HG02973 (cell line): ENCODE data around the gene SUFU.

Experiments
- ATAC-seq: cut with Tn5 transposase; IDR thresholded peaks from one replicate; pipeline ENCODE4 v1.9.1; 2021; ENCODE audit warnings: moderate library complexity; ENCODE audit not compliant: unreplicated experiment

The SUFU gene

DNA sequence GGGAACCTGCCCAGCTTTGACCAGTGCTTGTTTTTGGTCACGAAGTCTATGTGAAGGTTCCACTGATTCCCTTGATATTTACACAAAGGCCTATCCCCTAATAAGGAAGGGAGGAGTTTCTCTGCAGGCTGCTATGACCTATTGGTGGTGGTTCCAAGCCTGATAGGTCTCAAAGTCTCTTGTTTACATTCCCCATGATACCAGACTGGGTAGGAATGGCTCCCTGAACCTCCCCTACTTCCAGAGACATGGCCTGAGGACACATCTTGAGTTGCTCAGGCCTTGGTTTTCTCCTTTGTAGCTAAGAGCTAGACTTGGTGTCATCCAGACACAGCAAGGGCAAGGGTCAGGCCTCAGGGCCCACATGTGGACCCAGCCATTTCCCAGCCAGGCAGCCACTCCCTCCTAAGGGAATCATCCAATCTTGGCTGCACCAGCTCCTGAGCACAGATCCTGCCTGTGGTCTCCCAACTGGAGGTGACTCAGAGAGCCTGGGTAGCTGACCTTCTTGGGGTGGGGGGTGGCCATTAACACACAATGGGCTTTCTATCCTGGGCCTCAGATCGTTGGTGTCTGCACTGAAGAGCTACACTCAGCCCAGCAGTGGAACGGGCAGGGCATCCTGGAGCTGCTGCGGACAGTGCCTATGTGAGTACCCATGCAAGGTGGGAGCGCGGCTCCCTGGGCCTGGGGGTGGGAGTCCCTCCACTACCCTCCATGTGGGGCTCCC, 89.5 kb downstream of the SUFU start:
- no peak for ATAC-seq

DNA sequence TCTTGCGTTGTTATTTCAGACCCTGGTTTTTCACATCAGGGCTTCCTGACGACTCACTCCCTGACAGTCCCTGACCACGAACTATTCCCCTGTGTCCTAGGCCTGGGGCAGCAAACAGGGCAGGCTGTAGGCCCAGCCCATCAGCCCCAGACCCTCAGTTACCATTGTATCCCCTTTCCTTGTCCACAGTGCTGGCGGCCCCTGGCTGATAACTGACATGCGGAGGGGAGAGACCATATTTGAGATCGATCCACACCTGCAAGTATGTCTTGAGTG, 90.0 kb downstream of the SUFU start:
- ATAC-seq: no peak

DNA sequence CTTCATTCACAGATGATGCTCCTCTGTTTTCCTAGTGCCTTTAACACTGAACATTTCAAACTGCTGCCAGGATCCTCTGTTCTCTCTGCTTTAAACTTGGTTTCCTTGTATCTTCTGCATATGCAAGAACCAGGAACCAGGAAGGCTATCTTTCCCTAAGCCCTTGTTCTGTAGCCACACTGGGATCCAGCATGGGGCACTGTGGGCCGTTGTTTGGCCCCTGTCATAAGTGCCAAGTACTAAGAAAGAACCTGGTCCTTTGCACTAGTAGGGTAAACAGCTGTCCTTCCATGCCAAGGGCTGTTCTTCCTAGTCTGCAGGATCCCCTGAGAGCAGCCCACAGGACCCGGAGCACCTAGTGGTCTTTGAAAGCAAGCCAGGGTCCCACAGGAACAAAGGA, 91.5 kb downstream of the SUFU start:
- no peak for ATAC-seq

DNA sequence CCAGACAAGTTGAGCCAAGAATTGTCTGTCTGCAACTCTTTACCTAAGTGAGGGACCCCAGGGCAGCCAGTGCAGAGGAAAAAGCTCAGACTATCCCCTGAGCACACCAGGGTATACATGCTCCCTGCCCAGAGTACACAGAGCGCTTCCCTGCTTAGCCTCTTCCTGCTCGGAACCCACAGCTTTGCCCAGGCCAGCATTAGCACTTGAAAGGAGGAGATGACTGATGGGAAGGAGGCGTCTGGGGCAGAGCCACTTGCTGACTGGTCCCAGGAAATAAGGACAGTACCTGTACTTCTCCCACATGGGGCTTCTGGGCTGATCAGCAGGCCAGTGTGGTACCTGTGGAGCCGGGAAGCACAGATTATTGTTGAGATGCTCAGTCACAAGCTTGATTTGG, 92.1 kb downstream of the SUFU start:
- no peak for ATAC-seq

DNA sequence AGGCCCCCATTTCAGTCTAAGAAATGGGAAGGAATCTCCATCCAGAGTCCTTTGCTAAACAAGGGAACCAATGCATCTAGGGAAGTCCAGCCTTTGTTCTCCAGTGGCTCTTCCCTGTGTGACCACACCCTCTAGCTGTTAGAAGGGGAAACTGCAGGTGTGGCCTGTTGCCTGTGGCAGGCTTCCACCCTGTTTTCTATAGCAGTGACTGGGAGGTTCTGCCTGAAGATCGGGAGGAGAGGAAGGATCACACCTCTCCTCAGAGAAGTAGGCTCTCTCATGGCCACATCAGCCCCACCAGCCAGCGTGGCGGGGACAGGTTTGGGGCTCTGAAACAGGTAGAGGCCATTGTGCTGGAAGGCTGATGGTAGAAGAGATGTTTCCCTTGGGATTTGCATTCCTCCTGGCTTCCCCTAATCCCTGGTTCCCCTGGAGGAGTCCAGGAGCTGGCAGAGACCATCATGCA, 92.8 kb downstream of the SUFU start:
- ATAC-seq: no peak

DNA sequence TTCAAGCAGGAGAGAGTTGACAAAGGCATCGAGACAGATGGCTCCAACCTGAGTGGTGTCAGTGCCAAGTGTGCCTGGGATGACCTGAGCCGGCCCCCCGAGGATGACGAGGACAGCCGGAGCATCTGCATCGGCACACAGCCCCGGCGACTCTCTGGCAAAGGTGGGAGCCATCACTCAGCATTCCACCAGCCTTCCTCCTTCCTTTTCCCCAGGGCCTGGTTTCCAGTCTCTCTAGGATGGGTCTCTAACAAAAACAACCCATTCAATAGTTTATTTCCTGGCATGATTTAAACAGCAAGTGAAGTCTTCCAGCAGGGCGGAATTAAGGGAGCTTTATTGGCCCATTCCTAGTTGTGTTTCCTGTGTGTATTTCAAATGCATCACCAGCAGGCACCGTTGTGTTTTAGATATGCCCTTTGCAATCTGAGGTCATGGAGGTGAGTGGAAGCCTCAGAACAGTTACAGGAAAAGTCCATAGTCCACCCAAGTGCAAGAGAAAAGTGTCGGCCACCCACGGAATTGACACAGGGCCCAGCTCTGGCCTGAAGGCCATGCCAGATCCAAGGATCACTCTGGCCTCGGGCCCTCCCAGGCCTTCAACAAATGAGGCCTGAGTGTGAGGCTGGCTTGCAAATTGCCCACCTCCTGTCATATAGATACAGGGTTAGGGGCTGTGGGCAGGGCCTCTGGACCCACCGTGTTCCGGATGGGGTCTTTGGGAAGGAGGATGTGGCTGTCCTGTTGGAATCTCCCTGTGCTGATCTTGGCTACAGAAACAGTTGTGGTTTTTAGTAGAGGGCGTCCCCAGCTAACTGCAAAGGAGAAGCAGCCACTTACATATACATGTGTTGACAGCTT, 93.6 kb downstream of the SUFU start:
- no peak for ATAC-seq

DNA sequence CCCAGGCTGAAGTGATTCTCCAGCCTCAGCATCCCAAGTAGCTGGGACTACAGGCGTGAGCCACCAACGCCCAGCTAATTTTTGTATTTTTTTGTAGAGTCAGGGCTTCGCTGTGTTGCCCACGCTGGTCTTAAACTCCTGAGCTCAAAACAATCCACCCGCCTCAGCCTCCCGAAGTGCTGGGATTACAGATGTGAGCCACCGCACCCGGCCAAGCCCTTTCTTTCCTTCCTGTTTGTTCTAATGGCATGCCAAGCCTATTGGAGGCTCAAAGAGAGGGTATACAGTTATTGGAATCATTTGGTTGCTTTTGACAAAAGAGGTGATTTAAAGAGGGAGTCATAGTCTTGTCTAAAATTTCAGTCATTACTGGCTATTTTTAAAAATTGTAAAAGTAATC, 94.5 kb downstream of the SUFU start:
- ATAC-seq: no peak

DNA sequence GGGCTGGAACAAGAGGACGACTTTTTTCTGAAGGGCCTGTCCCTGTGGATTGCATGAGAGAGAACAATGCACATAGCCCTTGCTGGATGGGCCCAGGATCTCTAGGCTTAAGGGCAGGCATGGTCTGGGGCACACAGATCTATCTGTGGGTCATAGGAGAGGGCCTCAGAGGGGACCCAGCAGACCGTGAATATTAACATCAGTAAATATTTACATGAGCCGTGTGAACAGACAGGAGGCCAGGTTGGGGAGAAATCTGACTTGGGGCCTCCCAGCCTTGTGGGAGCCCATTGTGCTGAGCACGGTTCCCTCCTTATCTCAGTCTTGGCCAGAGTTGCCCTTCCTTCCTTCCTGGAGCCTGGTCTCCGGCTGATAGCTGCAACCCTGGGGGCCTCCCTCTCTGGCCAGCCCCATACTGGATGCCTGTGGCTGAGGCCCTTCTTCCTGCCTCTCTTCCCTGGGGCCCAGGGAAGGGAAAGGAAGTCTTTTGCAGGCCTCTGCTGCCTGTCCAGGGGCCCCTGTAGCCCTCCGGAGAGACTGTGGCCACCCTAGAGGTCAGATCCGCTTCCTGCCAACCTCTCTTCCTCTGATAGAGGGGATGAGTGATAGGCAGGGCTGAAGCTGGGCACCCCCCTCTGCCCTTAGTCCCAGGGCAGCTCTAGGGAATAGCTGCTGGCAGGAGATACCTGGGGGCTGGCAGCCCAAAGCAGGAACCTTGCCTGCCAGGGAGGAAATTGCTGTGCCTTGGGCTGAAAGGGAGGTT, 96.0 kb downstream of the SUFU start:
- no peak for ATAC-seq

DNA sequence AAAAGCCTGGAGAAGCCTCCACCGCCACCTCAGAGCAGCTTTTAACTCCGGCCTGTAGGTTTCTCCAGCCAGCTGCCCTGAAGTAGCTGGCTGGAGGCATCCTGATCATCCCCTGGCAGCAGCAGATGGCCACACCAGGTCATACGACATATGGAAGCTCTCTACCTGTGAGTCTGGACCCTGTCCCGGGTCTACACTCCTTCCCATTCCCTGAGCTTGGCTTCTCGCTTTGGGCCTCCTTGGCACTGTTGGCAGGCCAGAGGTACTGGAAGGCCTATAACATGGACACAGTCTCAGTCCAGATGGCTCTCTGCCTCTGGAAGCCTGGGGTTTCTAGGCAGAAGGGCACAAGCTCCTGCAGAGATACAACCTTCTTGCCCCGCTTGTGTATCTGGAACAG, 97.0 kb downstream of the SUFU start:
- no peak for ATAC-seq

DNA sequence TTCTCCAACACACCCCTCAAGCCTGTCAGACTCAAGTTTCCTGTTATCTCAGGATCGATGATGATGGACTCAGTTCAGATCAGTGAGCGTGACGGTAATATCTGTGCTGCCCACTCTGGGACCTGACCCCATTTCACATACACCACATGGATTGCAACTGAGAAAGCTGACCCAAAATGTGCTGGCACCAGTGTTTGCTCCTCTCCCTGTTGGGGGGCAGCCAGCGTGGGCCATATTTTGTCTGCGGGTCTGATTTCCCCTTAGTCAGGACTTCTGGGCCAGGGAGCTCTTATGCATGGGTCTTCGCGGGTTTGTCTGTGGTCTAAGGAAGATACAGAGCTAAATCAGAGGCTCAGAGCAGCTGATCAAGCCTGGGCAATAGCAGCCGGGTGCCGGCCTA, 97.9 kb downstream of the SUFU start:
- ATAC-seq: no peak

DNA sequence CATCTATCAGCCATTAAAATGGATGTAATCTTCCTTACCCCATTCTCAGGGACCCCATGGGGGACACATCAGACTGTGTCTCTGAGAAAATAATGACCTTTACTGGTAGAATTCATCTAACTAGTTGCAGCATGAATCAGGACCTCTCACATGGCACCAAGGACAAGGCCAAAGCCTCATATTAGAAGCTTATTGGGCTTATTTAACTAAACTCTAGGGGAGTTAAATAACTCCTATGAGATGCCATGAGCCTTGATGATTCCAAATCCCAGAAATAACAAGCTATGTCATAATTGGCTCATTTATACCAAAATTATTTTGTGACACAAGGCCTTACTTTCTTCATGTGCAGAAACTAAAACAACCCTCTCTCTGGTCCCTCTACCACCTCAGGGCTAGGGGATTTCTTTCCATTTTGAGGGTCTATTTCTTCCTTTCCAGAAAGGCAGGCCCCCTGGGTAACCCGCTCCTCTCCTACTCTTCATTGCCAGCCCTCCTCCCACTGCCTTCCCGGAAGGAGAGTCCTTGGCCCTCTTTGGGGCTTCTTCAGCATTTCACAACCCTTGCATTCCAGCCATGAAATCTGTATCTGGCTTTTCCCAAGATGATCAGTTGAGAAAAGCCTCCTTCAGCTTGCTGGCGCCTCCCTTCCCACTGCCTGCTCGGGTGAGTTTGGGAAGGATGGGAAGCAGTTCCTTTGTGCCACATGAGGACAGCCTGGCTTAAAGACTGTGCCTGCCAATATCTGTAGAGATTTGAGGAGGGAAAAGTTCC, 98.7 kb downstream of the SUFU start:
- ATAC-seq: no peak

DNA sequence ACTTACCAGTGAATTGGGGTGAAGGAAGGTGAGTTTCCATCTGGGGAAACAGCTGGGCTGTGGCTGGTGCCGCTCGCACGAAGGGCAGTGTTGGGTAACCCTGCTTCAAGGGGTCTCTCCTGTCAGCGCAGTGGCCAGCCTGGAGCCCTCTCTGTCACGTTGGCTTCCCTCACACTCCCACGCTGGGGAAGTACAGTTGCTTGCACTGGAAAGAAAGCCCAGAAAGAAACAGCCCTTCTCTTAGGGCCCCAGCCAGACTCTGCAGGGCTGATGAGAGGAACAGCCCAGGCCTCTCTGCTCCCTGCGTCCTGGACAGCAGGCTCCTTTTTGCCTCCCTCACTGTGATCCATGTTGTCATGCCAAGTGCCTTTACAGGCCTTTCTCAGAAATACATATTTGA, 100.2 kb downstream of the SUFU start:
- ATAC-seq: no peak

DNA sequence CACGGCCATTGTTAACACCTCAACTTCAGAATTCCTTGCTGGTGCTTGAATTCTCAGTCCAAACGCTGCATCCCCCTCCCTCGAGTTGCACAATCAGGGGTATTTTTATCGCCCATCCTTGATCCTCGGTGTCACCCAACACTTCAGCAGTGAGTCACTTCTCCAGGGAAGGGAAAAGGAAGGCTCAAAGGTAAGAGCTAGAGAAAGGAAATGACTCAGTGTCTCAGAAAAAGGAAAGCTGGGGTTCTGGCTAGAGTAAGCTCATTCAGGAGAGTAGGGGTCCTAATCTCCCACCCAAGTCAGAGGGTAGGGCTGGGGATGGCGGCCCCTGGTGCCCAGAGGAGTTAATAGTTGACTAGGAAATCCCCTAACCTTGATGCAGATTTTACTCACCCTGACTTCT, 100.7 kb downstream of the SUFU start:
- no peak for ATAC-seq

DNA sequence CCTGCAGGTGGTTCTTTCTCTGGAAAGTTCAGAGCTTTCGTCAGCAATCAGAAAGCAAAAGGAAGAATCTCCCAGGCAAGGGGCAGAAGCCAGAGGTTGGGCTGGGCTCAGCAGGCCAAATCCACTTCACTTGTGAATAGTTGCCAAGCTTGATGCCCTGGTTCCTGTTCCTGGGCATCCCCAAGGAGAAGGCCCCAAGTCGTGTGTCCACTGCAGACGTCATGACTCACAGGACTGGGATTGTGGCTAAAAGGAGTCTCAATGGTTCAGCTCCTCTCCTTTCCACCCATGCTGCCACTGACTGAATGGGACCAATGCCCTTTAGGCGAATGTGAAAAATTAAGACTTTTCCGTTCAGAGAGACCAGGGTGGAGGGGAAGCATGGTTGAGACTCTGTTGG, 101.9 kb downstream of the SUFU start:
- ATAC-seq: no peak

DNA sequence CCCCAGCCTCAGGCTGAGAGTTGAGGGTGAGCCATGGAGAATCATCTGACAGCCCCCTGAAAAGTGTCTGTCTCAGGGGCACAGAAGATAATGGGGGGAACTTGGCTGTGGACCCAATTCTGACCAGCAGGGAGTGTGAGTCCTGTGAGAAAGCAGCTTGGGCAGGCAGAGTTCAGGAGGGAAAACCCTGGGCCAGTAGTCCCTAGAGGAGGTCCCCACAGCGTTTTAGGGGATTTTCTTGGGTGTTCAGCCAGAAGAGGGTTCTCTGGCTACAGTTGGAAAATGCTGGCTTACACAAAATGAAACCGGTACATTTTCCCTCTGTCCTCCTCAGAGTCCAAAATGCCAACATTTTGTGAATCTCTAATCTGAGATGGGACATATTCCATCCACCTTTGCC, 104.7 kb downstream of the SUFU start:
- no peak for ATAC-seq

DNA sequence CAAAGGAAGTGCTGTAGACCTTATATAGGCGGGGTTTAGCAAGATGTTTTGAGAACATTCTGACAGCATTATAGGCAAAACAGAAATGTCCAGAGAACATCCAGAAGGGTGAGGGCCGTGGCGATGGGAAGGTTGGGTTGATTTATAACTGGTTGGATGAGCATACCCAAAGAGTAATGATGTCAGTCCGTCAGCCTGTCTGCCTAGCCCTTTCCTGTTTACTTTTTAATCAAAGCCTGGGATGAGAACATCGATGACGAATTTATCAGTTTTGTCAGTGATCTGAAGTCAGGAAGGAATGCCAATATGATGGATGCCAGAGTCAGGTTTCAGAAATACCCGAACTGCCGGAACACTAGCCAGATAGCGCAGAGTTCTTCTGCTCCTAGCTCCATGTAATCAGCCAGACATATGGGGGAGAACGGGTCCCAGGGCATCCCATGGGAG, 106.7 kb downstream of the SUFU start:
- ATAC-seq: no peak

DNA sequence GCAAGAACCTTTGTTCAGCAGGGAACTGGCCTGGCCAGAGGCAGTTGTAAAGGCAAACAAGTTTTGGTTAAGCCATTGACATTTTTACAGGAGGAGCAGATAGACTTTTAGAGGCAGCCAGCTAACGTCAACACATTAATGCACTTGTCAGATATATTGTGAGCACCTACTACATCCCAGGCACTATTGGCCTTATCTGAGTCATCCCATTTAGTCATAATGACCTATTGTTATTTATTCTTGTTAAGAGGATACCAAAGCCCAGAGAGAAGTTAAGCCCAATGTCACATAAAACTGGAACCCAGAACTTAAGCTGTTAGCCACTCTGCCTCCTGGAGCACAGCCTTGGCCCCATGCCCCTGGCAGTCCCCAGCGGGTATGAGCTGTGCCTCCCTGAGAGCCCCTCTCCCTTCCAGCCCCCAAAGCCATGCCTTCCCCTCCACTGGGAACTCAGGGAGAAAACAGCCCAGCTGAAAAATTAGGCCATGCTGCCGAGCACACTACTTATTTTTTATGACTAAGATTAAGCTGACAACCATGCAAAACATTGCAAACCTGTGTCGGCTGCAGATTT, 107.8 kb downstream of the SUFU start:
- no peak for ATAC-seq

DNA sequence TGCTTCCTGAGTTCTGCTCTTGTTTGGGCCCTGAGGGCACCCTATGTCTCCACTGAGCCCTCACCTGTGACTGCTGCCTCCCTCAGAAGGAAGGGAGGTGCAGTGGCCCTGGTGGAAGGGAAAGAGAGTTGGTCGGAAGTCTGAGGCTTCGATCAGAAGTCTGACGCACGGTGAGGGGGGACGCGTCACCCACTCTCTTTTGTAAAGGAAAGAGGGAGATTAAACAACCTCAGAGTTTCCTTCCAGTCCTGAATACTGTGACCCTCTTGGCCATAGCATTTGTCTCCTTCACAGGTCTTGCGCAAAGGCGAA, 109.1 kb downstream of the SUFU start:
- ATAC-seq: no peak

DNA sequence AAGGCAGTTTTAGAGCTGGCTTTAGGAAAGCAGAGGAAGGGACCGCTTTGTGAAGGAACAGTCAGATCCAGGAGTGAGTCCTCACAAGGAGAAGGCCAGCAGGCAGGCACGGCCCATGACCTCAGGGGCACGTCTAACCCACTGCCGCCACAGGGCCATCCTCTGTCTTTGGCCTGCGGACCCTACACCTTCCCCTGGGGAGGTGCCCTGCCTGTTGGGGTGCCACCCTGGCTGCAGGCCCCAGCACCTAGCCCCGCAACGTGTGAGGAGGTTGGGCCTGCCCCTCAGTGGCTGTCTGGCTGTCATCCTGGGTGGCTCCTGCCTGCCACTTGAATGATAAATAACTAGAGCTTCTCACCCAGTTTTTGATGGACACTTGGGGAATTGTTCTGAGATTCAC, 109.5 kb downstream of the SUFU start:
- no peak for ATAC-seq

DNA sequence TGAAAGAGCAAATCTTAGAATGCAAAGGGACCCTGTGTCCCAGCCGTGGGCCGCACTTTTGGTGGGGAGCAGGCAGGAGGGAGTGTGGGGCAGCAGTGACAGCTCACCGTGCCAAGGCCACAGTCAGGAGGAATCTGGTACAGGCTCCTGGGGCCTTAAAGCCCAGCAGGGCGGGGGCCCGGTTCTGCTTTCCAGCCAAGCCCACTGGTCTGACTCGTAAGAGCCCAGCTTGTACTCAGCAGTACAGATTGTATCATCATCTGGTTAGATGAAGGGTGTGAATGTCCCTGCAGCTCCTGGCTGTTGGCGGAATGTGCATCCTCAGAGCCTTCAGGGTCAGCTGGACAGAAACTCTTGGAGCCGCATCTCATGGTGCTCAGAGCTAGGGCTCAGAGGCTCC, 110.0 kb downstream of the SUFU start:
- ATAC-seq: no peak

DNA sequence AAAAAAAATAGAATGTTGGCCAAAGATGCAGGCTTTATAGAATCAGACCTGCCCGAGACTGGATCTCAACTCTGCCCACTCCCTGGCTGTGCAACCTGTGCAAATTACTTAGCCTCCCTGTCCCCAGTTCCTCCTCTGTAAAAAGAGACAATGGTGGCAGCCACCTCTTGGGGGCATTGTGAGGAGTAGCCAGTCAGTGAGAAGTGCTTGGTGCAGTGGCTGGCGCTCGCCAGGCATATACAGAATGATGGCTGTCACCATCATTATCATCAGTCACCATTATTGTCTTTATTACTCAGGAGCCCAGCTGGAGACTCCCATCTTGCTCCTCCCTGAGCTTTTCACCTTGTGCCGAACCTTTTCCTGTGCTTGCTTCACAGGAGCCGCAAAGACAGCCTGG, 111.1 kb downstream of the SUFU start:
- no peak for ATAC-seq
